Measurements from ENCODE around the gene SPAG8.

Gene SPAG8

GRCh38 chr9:35810122-35810521 lies 1.9 kb downstream of the SPAG8 start:
- no peak for DNase-seq (ENCODE audit: low spot score)

DNA sequence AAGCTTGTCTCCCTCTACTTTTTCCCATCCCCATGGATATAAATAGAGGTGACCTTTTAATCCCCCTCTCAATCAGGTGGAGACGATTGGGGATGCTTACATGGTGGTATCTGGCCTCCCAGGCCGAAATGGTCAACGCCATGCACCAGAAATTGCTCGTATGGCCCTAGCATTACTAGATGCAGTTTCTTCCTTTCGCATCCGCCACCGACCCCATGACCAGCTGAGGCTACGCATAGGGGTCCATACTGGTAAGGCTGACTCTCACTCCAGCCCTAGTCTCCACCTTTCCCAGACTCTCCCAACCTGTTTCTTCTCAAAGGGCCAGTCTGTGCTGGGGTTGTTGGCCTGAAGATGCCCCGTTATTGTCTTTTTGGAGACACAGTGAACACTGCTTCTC lies 3.6 kb downstream of the SPAG8 start:
- DNase-seq (ENCODE audit: low spot score): no peak

GRCh38 chr9:35806101-35806500 lies 6.0 kb downstream of the SPAG8 start:
- no peak for DNase-seq (ENCODE audit: low spot score)

GRCh38 chr9:35801328-35802128 lies 10.5 kb downstream of the SPAG8 start:
- no peak for DNase-seq (ENCODE audit: low spot score)

GRCh38 chr9:35800530-35800929 lies 11.5 kb downstream of the SPAG8 start:
- no peak for DNase-seq (ENCODE audit: low spot score)

DNA sequence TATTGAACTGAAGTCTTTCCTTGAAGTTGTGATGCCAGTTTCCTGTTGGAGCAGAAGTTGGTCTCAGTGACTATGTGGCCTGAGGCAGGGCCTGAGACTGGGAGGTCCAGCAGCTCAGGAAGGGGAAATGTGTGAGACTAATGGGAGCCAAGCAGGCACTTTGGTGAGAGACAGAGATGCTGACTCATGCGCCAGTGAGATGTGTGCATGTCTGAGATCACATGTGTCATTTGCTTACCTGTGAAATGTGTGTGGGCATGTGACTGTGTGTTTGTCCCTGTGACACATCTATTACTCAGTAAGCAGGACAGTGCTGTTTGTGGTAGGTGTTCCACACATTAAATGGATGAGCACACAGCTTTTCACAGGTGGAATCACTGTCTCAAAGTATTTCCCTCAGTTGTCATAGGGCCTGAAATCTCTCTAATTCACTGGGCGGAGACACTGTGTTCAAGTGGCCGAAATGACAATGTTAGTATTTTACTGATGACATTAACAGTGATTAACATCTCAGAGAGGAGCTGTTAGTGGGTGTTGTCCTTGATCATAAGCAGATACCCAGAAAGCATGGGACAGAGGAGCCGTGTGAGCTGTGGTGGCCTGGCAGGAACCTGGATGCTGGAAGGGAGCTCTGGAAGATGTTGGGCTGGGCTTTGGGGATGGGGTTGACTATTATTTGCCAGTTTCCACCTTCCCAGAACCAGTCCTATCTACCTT lies 13.2 kb downstream of the SPAG8 start:
- DNase-seq (ENCODE audit: low spot score): no peak

GRCh38 chr9:35797311-35798109 lies 14.6 kb downstream of the SPAG8 start:
- DNase-seq (ENCODE audit: low spot score): no peak

DNA sequence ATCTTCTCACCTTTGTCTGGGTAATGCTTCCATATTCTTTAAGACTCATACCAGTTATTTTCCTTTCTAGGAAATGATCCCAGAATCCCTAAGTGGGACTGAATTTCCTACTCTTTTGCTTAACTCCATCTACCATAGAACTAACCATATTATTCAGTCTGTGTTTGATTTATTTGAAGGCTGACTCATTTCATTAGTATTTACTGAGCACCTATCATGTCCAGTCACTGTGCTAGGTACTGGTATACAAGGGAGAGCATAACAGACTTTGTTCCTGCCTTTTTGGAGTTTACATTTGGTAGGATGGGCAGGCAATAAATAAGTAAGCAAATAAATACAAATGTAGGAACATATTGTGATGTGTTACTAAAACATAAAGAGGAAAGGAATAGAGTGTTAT lies 16.4 kb downstream of the SPAG8 start:
- DNase-seq (ENCODE audit: low spot score): no peak

GRCh38 chr9:35793461-35793860 lies 18.6 kb downstream of the SPAG8 start:
- no peak for DNase-seq (ENCODE audit: low spot score)

- no peak for DNase-seq (ENCODE audit: low spot score)
Observed at GRCh38 chr9:35792826-35793225, 19.2 kb downstream of the SPAG8 start.

- no peak for DNase-seq (ENCODE audit: low spot score)
Observed at GRCh38 chr9:35792024-35792813, 19.8 kb downstream of the SPAG8 start.

DNA sequence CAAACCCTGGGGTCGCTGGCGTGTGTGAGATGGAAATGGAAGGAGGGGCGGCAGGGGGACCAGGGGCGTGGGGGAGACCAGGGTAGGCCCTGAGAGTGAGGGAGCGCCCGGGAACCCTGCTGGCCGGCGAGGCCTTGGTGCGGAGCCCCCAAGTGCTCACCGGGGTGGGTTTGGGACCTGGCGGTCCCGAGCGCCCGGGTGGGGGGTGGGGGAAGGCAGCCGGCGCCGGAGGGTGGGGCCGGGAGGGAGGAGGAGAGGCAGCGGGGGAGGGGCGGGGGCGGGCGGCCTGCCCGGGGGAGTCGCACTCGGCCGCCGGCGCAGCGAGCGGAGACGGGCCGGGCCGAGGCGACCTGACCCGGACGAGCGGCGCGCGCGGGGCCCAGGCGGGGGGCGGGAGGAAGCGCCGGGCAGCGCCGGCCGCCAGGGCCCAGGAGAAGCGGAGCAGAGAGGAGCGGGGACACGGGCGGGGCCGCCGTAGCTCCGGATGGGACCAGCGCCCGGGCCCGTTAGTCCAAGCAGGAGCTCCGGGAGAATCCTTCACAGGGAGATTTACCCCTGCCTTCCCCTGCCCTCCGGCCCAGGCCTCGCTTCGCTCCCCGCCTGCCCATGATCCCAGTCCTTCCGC lies 20.7 kb downstream of the SPAG8 start, which contains the start of gene NPR2:
Gene NPR2 (plus strand): TSS at position 295 of the 625 bp plus-strand sequence. CDS start 818 bp downstream, outside the sequence.
- DNase-seq (ENCODE audit: low spot score): no peak

GRCh38 chr9:35790385-35791296 lies 21.4 kb downstream of the SPAG8 start:
- DNase-seq (ENCODE audit: low spot score): peak; percentile 76

GRCh38 chr9:35790025-35790384 lies 22.1 kb downstream of the SPAG8 start:
- no peak for DNase-seq (ENCODE audit: low spot score)

DNA sequence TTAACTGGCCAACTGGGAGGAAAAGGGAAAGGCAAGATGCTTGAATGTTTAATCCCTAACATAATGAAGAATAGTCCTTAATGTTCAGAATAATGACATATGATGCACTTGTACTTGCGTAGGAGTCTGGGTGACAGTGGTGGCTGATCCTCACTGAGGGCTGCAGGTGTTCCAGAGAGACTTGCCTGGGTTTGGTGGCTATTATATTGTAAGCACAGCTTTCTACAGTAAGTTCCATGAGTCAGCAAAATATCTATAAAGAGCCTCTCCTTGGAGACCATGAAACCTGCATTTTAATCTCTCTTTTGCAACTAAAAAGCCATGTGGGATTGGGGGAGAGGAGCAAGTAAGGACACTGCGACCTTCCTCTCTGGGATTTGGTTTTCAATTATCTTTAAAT lies 22.5 kb downstream of the SPAG8 start:
- DNase-seq (ENCODE audit: low spot score): peak; percentile 17

GRCh38 chr9:35783418-35783817 lies 28.6 kb downstream of the SPAG8 start:
- DNase-seq (ENCODE audit: low spot score): no peak

DNA sequence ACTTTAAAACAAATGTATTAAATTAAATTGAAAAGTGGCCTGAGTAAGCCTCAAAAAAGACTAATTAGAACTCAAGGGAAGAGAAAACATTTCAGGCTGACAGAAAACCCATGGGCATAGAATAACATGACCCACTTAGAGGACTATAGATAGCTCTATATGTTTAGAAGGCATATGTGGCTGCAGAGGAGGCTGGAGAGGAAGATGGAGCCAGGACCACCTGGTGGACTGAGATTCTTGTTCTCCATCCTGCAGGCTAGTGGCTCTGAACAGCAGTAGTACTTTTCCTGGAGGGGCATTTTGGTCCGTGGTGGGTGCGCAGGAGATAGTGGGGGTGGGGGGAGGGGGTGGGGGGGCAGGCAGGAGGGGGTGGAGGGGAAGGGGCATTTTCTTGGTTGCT lies 31.0 kb downstream of the SPAG8 start:
- DNase-seq (ENCODE audit: low spot score): no peak

- no peak for DNase-seq (ENCODE audit: low spot score)
Observed at GRCh38 chr9:35778496-35778895, 33.6 kb downstream of the SPAG8 start.

- peak; percentile 63 for DNase-seq (ENCODE audit: low spot score)
Observed at GRCh38 chr9:35776018-35776417, 36.0 kb downstream of the SPAG8 start.

DNA sequence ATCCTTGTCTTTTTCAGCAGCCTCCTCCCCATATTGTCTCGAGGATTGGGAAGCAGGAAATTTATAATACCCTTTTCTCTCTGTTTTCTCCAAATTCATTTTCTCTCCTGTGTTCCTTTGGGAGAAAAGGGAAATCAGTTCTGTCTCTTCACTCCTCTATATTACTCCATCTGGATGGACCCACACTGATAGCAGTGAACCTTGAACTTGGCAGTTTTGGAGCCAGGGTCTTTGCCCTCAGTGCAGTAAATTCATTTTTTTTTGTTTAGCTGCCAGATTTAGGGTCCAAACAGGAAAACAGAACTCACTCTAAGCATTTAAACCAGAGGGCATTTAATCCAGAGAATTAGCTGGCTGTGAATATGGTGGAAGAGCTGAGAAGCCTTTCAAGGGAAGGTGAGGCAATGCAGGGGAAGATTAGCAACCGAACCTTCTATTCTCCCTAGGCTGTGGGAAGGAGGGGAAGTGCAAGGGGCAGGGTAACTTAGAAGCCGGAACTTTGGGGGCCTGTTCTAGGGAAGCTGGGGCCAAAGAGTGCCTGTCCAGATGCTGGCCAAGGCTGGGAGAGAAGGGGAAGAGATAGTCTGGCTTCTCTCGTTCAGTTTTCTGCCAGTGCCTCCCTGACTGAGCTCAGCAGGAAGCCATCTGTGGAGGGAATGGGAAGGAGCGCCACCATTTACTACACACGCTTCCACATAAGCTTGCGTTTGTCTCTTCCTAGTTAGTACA lies 37.0 kb downstream of the SPAG8 start:
- no peak for DNase-seq (ENCODE audit: low spot score)
